Measurements from ENCODE around the gene CCBE1.

CCBE1 gene

DNA sequence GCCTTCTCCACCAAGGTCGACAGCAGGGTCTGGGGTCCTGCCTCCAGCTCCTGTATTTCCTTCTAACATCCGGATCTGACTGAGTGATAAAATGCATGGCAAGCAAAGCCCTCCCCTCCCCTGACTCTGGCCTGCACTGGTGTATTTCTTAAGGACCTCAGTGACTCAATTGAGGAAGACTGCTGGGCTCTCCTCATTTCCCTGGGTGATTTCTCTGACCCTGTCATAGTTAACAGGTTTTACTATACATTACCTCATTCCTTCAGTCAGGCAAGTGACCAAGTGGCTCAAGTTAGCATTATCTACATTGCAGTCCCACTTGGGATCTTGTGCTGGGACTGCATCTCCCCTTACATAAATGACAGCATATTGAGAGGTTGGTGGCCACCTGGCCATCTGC is 38.8 kb upstream of the CCBE1 start:
- no peak overlapping the region for H3K4me3 ChIP-seq (ENCODE audit: low read length)
- no peak for DNase-seq (ENCODE audit: low read depth)
- TF ChIP-seq, protein P1, sequence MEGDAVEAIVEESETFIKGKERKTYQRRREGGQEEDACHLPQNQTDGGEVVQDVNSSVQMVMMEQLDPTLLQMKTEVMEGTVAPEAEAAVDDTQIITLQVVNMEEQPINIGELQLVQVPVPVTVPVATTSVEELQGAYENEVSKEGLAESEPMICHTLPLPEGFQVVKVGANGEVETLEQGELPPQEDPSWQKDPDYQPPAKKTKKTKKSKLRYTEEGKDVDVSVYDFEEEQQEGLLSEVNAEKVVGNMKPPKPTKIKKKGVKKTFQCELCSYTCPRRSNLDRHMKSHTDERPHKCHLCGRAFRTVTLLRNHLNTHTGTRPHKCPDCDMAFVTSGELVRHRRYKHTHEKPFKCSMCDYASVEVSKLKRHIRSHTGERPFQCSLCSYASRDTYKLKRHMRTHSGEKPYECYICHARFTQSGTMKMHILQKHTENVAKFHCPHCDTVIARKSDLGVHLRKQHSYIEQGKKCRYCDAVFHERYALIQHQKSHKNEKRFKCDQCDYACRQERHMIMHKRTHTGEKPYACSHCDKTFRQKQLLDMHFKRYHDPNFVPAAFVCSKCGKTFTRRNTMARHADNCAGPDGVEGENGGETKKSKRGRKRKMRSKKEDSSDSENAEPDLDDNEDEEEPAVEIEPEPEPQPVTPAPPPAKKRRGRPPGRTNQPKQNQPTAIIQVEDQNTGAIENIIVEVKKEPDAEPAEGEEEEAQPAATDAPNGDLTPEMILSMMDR (conservative IDR thresholded peaks at IDR 0.05; ENCODE audit: low read length), result no peak

DNA sequence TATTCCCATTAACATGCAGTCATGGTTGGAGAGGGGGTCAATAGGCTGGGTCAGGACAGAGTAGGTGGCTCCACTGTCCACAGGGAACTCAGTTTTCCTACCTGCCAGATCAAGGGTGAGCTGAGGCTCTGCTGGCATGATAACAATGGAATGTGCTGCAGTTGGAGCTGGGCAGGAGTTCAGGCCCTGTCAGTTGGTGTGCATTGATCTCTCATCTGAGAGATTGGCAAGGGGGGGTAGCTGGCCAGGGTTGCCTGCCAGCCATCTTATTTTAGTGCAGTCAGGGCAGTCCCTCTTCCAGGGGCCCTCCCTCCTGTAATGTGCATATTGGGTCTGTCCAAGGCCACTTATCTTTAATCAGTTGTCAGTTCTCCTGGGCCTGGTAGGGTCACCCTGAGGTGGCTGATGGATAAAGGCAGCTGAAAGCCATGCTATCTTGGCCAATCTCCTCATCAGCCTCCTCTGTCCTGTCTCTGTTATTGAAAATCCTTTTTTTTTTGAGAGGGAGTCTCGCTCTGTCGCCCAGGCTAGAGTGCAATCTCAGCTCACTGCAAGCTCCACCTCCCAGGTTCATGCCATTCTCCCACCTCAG is 38.1 kb upstream of the CCBE1 start:
- TF ChIP-seq, protein P1 (conservative IDR thresholded peaks at IDR 0.05; ENCODE audit: low read length), result no peak
- no peak for DNase-seq (ENCODE audit: low read depth)

DNA sequence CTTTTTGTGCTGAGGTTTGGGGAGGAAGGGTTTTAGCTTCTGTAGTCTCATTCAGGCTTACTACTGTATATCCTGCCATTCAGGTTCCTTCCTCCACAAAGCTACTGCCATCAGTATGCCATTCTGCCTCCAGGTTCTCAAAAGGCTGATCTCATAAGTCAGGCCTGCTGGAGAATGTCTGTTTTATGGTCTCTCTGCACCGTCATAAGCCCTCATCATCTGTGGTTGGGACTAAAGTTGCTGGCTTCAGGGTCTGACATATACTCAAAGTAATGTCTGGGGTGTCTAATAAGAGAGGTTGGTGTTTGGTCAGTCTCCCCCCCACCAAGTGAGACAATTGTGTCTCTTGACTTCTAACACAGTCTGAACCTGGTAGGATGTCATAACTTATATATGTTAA is 36.2 kb upstream of the CCBE1 start:
- no peak overlapping the region for H3K4me3 ChIP-seq (ENCODE audit: low read length)
- TF ChIP-seq, protein P1 (conservative IDR thresholded peaks at IDR 0.05; ENCODE audit: low read length), result no peak
- peak; percentile 45 for DNase-seq (ENCODE audit: low read depth)

More for the DNA sequence above, 38.1 kb upstream of the CCBE1 start:
- no peak overlapping the region for H3K4me3 ChIP-seq (ENCODE audit: low read length)

DNA sequence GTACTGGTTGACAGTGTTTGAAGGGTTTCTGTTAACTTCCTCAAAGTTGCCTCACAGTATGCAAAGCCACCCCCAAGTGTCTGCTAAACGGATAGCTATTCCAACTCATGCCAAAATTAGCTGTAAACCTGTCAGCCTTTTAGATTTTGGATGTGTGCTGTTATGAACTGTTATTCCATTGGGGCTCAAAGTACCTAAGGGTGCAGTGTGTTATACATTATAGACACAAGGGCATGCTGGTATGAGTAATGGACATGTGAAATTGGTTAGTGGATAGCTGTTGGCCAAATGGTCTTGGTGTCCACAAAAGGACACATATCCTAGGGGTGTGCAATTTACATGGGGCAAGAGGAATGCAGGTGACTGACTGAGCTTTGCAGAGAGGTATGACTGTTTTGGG is 33.7 kb upstream of the CCBE1 start:
- DNase-seq (ENCODE audit: low read depth), result no peak
- no peak overlapping the region for H3K4me3 ChIP-seq (ENCODE audit: low read length)
- TF ChIP-seq, protein P1 (conservative IDR thresholded peaks at IDR 0.05; ENCODE audit: low read length), result no peak

DNA sequence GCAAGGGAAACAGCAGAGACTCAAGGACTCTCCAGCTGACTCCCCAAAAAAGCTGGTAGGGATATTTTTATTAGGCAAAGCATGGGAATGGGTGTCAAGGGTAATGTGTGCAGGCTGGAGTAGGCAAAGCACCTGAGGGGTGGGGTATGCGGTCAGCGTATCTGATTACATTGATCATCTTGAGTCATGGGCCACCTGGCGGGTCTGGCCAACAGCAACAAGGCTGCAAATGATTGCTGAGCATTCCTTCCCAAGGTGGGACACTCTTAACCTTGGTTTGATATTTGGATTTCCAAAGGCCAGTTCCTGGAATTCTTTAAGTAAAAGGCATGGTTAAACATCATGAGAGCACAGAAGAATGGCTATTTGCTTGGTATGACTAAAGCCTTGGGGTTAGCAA is 32.6 kb upstream of the CCBE1 start:
- TF ChIP-seq, protein P1 (conservative IDR thresholded peaks at IDR 0.05; ENCODE audit: low read length), result no peak
- no peak for DNase-seq (ENCODE audit: low read depth)
- no peak overlapping the region for H3K4me3 ChIP-seq (ENCODE audit: low read length)

DNA sequence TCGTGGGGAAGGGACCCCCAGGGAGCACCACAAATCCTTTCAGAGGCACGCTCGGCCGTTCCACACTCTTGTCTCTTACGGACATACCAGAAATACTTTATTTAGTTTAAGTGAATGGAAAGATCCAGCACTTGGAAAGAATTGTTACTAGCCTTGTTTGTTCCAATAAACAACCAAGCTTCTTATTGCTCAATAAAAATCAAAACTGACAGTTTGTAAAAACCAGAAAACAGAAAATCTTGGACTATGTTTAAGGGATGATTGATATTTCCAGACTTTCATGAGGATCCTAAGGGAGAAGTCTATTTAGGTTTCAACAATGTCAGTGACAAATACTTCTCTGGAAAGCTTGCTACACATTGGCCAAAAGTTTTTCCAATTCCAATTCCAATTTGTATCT is 31.6 kb upstream of the CCBE1 start:
- no peak for DNase-seq (ENCODE audit: low read depth)
- no peak overlapping the region for H3K4me3 ChIP-seq (ENCODE audit: low read length)
- TF ChIP-seq, protein P1 (conservative IDR thresholded peaks at IDR 0.05; ENCODE audit: low read length), result no peak

DNA sequence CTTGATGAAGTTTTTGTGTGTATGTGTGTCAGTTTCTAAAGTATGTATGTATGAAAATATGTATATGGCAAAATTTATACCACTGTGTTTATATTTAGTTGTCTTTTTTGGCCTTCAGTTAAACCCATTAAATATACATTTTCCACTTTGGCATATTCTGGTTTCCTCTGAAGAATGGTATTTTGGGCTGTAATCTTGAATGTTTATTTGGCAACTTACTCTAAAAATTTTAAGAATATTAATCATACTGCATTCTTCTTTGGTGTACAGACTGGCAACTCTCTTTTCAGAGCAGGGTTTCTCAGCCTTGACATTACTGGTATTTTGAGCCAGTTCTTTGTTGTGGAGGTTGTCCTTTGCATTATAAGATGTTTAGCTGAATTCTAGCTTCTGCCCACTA is 27.9 kb upstream of the CCBE1 start:
- TF ChIP-seq, protein P1 (conservative IDR thresholded peaks at IDR 0.05; ENCODE audit: low read length), result no peak
- no peak overlapping the region for H3K4me3 ChIP-seq (ENCODE audit: low read length)
- peak; percentile 49 for DNase-seq (ENCODE audit: low read depth)
